Brain microvascular endothelial cell (primary cell): ENCODE results near the gene GRAMD1B.

ENCODE experiments used
- DNase-seq: peaks from one replicate; pipeline ENCODE4 v3.0.0-alpha.2; 2020
- H3K27ac ChIP-seq: fragments of 250-450 bp; sonication (Bioruptor Pico); 2 replicates; pipeline ENCODE4 v1.5.1; 2020; ENCODE audit warnings: mild to moderate bottlenecking, moderate library complexity
- H3K27me3 ChIP-seq: fragments of 250-450 bp; sonication (Bioruptor Pico); replicated peaks from 2 replicates; pipeline ENCODE4 v1.5.1; 2020; ENCODE audit warnings: mild to moderate bottlenecking
- H3K36me3 ChIP-seq: fragments of 250-450 bp; sonication (Bioruptor Pico); replicated peaks from 2 replicates; pipeline ENCODE4 v1.5.1; 2020; ENCODE audit warnings: mild to moderate bottlenecking
- H3K4me3 ChIP-seq: 2 replicates; pipeline ENCODE4 v1.5.1; 2011; ENCODE audit warnings: low read depth, mild to moderate bottlenecking, control low read depth, low read length, moderate library complexity
- CTCF ChIP-seq: IDR thresholded peaks from 2 replicates; pipeline ENCODE4 v1.5.1; 2011; ENCODE audit warnings: low read depth, mild to moderate bottlenecking, moderate library complexity, low read length, control low read depth, inconsistent platforms; ENCODE audit errors: missing control alignments
- in situ Hi-C: cut with HindIII; loops from 2 replicates; pipeline ENCODE4 v1.10.0; 2017; ENCODE audit warnings: low sequenced_read_pairs, low pct_ligation_motif_present

The GRAMD1B gene

GRCh38 chr11:123469586-123469985 is 39.5 kb downstream of the GRAMD1B start:
- Histone ChIP-seq H3K36me3 (no peaks in the 10 kb centered on the region), H3K27ac (no peak overlapping the region), H3K27me3 (no peaks in the 10 kb centered on the region), H3K4me3 (no peak overlapping the region)
- no peak for DNase-seq
- in situ Hi-C loops = no loop called here
- no peak for TF ChIP-seq CTCF

- TF ChIP-seq CTCF = no peak
- Histone ChIP-seq H3K27ac (no peak overlapping the region), H3K27me3 (no peaks in the 10 kb centered on the region), H3K36me3 (no peaks in the 10 kb centered on the region), H3K4me3 (no peak overlapping the region)
- DNase-seq = no peak
- in situ Hi-C loops = no loop called here
Measured at GRCh38 chr11:123470842-123471241, 40.8 kb downstream of the GRAMD1B start.

- in situ Hi-C loops = no loop called here
- TF ChIP-seq CTCF = no peak
- Histone ChIP-seq H3K36me3 (no peaks in the 10 kb centered on the region), H3K27ac (no peak overlapping the region), H3K4me3 (no peak overlapping the region), H3K27me3 (no peaks in the 10 kb centered on the region)
- DNase-seq = no peak
Measured at GRCh38 chr11:123472236-123472935, 42.3 kb downstream of the GRAMD1B start.

GRCh38 chr11:123473941-123474677 is 44.0 kb downstream of the GRAMD1B start:
- Histone ChIP-seq H3K27me3 (no peaks in the 10 kb centered on the region), H3K27ac (peak overlapping the region; percentile 78), H3K4me3 (no peak overlapping the region), H3K36me3 (no peaks in the 10 kb centered on the region)
- TF ChIP-seq CTCF = no peak
- in situ Hi-C loops = no loop called here
- DNase-seq = peak; percentile 81

- no peak for TF ChIP-seq CTCF
- Histone ChIP-seq H3K36me3 (no peaks in the 10 kb centered on the region), H3K27ac (peak overlapping the region; percentile 78), H3K4me3 (no peak overlapping the region), H3K27me3 (no peaks in the 10 kb centered on the region)
- peak; percentile 23 for DNase-seq
- in situ Hi-C loops = no loop called here
Measured at GRCh38 chr11:123474994-123475393, 44.9 kb downstream of the GRAMD1B start.
